HG02938 (cell line): ENCODE data around the gene ZFYVE19.
"Not testable (repeated sequence)": the region's sequence is repeated elsewhere in the genome, so short reads cannot be mapped to it uniquely, and the experiment has no call there.

Experiments used
- ATAC-seq: cut with Tn5 transposase; IDR thresholded peaks from one replicate; pipeline ENCODE4 v1.9.1; 2021; ENCODE audit warnings: mild to moderate bottlenecking, moderate library complexity; ENCODE audit not compliant: unreplicated experiment

The ZFYVE19 gene

DNA sequence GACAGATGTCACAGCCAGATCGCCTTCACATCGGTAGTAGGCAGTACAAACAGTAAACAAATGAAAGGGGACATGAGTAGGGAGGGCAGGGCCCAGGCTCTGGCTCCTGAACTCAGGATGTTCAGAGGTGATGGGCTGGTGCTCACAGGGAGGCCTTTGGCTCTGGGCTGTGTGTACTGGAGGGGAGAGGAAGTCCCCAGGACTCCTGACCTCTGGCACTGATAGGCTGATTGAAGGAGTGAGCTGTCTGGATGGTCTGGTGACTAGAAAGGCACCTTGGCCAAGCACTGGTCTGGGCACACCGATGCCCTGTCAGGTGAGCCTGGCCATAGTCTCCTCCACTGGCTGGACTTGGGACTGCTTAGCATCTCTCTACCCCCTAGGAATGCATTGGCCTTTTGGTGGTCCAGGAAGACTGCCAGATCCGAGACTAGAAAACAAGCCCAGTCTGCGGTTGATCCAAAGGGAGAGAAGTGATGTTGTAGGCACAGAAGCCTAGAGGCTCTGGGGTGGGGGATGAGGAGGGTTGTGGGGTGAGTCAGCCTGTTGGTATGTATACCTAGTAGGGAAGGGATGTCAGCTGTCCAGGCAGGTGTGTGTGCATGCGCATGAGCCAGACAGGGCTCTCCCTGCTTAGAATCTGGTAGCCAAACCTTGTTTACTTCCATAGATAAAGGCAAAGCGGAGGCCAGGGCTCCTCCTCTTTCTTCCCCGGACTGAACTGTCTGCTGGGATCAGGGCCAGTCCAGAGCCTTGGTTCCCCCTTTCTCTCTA lies 38.8 kb downstream of the ZFYVE19 start:
- ATAC-seq: no peak

DNA sequence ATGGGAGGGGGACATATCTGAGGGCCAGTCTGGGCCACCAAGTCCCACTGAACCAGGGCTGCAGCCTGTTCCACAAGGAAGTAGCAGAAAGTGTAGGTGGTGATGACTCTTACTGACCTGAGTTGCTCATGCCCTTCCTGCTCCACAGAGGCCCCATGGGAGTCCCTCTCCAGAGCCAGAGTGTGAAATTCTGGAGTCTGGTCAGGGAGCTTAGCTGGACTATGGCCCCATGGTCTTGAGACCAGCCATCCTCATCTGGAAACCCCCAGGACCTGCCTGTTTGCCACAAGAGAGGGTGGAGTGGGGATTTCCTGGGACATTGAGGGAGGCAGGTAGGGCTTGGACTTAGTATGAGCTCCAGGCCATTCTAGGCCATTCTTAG lies 39.9 kb downstream of the ZFYVE19 start:
- no peak for ATAC-seq

DNA sequence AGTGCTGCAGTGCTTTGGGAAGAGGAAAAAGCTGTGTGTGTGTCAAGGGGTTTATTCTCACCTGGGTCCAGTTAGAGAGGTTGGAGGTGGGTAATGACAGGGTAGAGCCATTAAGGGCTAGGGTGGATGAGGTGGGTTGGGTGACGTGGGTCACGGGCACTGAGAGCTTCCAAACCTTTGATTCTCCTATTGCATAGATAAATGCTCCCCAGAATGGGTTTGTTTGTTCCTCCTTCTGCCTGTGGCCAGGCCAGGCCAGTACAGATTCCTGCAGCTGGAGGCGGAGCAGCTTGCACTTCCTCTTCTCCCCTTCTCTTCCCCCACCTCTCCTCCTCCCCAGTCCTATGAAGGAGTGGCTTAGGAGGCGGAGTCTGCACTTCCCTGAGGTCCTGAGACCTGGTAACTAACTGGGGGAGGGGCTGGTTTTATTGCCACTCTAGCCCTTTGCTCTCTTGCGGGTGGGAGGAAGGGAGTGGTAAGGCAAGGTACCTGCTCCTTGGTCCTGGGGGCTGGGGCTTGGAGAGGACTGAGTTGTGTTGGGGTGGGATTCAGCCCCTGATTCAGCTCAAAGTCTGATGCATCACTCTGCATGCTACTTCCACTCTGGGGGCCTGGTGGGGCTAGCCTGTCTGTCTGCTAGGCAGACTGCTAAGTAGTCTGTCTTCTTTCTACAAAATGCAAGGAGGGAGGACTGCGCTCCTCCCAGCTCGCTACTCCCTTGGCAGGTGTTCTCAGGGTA lies 40.5 kb downstream of the ZFYVE19 start:
- ATAC-seq: no peak

DNA sequence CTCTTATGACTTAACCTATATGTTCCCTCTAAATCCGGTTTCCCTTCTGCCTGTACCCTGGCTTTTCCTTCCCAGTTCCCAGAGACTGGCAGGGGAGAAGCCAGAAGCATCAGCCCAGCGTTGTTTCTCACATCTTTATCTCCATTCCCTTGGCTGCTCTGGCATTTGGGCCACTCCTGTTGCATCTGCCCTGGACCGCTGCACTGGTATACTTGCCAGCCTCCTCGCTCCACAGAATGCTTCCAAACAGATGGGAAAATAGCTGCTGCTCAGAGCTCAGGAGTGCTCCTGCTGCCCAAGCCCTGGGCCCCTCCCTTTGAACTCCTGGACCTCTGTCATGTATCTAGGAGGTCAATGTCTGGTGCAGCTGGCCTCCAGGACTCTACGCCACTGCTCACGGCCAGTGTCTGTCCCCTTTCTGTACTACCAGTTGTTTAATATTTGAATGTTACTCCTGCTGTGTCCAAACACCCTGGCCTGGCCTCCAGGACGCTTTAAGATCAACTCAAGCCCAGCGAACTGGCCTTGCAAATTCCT lies 43.8 kb downstream of the ZFYVE19 start:
- no peak for ATAC-seq

DNA sequence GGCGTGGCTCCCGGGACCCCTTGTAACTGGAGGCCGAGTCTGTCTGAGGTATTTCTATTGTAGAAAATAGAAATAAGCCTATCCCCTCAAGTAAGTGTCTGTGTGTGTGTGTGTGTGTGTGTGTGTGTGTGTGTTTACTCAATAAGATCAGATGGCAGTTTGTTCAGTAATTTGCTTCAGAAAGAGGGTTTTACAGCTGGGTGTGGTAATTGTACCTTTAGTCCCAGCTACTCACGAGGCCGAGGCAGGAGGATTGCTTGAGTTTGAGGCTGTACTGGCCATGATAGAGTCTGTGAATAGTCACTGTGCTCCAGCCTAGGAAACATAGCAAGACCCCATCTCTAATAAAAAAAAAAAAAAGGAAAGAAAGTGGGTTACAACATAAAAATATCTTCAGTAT lies 45.6 kb downstream of the ZFYVE19 start:
- ATAC-seq: no peak

DNA sequence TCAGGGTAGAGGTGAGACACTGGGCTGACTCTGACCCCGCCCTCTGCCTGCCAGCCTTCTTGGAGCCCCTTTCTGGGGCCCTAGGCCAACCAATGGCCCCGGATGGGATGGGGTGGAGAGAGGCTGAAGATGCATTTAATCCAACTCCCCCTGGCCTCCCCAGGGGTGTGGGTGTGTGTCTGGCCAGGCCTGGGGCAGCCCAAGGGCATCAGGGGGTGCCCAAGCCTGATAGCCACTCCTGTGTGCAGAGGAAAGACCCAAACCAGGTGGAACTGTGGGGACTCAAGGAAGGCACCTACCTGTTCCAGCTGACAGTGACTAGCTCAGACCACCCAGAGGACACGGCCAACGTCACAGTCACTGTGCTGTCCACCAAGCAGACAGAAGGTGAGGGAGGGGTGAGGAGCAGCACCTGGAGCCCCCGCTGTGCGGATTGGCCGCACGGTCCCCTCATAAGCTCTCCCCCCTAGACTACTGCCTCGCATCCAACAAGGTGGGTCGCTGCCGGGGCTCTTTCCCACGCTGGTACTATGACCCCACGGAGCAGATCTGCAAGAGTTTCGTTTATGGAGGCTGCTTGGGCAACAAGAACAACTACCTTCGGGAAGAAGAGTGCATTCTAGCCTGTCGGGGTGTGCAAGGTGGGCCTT lies 46.5 kb downstream of the ZFYVE19 start:
- no peak for ATAC-seq

DNA sequence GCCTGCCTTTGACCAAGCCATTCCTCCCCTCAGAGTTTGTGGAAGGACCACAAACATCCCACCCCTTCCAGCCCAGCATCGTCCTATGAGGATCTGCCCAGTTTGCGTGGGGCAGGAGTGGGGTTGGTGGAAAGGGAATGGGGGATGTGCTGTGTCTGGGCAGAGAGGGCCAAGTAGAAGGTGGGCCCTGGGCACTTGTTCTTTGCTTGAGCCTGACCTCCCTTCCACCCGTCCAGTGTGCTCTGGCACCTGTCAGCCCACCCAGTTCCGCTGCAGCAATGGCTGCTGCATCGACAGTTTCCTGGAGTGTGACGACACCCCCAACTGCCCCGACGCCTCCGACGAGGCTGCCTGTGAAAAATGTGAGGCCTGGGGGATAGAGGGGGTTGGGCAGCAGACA lies 47.3 kb downstream of the ZFYVE19 start:
- ATAC-seq: no peak

DNA sequence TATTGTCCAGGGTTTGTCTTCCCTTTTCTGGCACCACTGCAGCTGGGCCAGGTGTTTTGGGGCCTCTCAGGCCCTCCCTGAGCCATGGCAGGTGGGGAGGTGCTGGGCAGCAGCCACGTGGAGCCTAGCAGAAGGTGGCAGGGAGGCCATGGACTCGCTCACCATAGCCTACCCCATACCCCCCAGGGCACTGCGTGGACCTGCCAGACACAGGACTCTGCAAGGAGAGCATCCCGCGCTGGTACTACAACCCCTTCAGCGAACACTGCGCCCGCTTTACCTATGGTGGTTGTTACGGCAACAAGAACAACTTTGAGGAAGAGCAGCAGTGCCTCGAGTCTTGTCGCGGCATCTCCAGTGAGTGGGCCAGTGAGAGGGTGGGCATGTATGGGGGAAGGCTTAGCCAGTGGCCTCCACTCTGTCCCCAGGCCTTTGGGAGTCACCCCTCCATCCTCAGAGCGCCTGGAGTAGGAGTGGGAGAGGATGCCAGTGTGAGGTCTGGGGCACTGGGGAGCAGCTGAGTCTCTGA lies 48.9 kb downstream of the ZFYVE19 start:
- no peak for ATAC-seq

DNA sequence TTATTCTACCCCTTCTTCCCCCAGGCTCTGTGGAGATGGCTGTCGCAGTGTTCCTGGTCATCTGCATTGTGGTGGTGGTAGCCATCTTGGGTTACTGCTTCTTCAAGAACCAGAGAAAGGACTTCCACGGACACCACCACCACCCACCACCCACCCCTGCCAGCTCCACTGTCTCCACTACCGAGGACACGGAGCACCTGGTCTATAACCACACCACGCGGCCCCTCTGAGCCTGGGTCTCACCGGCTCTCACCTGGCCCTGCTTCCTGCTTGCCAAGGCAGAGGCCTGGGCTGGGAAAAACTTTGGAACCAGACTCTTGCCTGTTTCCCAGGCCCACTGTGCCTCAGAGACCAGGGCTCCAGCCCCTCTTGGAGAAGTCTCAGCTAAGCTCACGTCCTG lies 49.9 kb downstream of the ZFYVE19 start:
- no peak for ATAC-seq

DNA sequence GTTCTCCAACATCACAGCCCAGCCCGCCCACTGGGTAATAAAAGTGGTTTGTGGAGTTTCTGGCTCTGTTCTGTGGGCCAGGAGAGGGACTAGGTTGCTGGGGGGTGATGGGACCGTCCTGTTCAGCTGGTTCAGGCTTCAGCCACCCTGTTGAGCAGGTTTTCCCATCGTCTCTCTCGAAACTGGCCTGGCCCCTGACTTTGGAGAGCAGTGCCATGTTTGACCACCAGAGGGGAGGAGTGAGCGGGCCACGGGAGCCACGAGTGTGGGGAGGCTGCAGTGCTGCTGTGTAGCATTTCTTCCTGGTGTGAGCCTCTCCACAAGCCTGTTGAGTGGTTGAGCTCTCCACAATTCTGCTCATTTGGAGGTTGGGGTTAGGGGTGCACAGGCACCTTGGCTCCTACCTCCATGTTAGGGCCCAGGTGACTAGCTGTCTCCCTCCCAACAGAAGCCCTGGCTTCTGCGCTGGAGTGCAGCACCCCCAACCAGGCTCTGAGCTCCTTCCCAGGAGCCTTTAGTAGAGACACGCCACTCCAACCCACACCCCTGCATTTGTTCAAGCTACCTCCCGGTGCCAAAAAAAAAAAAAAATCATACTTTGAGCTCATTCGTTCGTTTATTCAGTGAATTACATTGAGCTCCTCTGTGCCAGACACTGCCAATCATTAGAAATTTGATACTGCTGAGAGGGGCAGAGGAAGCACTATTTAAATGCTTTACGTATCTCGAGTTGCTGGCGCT lies 50.9 kb downstream of the ZFYVE19 start:
- no peak for ATAC-seq

DNA sequence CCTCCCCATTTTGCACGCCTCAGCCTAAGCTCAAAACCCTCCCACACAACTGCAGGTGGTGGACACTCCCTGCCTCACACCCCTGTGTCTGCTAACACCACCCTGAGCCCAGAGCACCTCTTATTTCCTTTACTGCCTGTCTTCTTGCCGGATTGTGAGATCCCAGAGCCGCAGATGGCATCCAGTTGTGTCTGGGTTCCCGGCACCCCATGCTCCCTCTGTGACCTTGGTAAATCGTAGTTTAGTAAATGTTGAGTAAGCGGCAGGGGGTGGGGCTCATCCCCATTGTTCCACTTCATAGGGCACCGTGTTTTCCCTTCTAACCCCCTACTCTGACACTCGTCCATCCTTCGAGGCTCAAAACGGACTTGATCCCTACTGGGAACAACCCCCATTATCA lies 51.8 kb downstream of the ZFYVE19 start:
- no peak for ATAC-seq

DNA sequence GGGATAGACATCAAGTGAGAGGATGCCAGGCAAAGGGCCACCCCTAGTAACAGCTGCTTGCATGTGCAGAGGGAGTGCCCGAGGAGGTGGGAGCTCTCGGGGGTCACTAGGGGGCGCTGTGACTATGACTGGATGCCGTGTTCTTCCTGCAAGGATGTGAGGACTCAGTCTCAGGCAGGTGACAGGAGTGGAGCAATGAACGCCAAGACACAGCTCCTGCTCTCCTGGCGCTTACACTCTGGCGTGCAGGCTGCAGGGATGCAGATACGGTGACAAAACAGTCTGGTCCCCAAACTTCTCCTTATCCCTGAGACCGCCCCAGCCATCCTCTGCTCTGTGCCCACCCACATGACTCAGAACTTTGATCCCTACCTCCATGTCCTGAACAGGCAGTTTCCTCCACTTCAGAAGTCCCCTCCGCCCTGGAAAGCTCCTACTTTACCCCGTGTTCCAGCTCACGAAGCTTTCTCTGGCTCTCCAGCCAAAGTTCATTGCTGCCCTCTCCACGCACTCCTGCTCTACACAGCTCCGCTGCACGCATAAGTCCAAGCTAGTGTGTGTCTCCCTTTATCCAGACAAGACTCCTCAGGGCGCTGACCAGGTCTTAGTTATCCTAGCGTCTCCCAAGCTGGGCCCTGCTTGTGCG lies 52.4 kb downstream of the ZFYVE19 start:
- ATAC-seq: no peak

DNA sequence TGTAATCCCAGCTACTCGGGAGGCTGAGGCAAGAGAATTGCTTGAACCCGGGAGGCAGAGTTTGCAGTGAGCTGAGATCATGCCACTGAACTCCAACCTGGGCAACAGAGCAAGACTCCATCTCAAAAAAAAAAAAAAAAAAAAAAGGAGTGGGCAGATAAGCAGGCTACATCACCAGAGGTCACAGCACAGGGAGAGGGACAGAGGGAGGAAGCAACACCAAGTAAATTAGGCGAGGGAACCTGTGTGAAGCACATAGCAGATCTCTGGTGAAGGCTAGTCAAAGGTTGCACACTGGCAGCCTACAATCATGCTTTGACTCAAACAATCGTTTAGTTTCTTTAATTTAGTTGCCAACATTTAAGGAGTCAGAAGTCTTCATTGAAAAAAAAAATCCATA lies 54.3 kb downstream of the ZFYVE19 start:
- not testable (repeated sequence) for ATAC-seq

DNA sequence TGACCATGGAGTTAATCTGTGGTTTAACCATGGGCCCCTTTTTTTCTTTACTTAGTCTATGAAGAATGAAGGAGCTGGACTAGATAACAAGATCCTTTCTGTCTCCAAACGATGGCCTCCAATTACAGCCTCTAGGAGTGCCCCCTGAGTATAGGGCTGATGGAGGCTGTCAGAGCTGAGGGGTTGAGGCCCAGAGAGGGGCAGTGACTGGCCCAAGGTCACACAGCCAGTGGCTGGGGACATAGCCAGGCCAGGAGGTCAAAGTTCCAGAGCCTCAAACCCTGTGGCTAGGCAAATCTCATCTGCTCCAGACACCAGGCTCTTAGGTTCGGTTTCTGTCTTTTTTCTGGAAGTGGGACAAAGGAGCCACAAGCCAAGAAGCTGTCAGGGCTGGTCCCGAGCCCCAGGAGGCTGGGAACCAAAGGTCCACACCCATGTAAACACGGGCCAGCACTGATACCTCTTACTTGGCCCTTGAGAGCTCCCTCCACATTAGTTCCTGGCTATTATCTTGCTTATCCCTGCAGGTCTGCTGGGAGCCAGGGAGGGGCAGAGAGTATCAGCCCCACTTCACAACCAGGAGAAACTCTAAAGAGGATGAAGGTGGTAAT lies 56.9 kb downstream of the ZFYVE19 start:
- no peak for ATAC-seq
